ENCODE measurements around the gene CWC22. TPM values are rescaled to one million over a fixed set of nuclear protein-coding genes. Genes with fewer than 3 reads are reported as not detected.

The CWC22 gene
- total RNA-seq, 1 experiment from 2014 or later: 28.4 TPM

DNA sequence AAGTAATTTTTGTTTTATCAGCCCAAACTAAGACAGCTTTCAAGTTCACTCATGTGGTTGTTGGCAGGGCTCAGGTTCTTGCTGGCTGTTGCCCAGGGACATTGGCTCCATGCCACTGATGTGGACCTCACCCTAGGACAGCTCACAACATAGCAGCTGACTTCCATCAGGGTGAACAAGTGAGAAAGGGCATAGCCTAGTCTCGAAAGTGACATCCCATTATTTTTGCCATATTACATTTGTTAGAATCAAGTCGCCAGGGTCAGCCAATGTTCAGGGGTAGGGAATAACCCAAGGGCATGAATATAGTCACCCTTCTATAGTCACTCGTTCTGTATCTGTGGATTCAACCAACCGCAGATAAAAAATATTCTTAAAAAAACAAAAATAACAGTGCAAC lies 10.7 kb upstream of the CWC22 start (continued):
- TF ChIP-seq ZBTB21 (CRISPR knock-in tag; IDR thresholded peaks at IDR 0.05; ENCODE audit: borderline replicate concordance): no peak
- no peak for TF ChIP-seq TEAD4 (CRISPR knock-in tag; IDR thresholded peaks at IDR 0.05)
- no peak for TF ChIP-seq USF1 (CRISPR knock-in tag; IDR thresholded peaks at IDR 0.05)

- POLR2A ChIA-PET: no interaction called here
- H3K4me1 Mint-ChIP-seq: peaks cover 3% of the 10 kb centered on the region; the same call in 1 of the 2 replicates
- CTCF ChIA-PET: no interaction called here
- H3K9me3 Mint-ChIP-seq: peaks cover 6% of the 10 kb centered on the region
- H3K4me3 Mint-ChIP-seq: no peak overlapping the region
- H3K27me3 Mint-ChIP-seq (ENCODE audit: low read depth): no peaks in the 10 kb centered on the region; the same call in 1 of the 2 replicates
- ATAC-seq: no peak
- H3K36me3 Mint-ChIP-seq: no peaks in the 10 kb centered on the region
- no peak for DNase-seq (ENCODE audit: low spot score)
- no peak overlapping the region for H3K27ac Mint-ChIP-seq
- no peak for TF ChIP-seq PRDM15 (CRISPR knock-in tag; IDR thresholded peaks at IDR 0.05)
- no peak for TF ChIP-seq EMX1 (CRISPR knock-in tag; IDR thresholded peaks at IDR 0.05)
- TF ChIP-seq HMGA2 (CRISPR knock-in tag; IDR thresholded peaks at IDR 0.05): no peak
- TF ChIP-seq ZNF219 (CRISPR knock-in tag; IDR thresholded peaks at IDR 0.05; ENCODE audit: borderline replicate concordance): no peak
- TF ChIP-seq FOXJ3 (CRISPR knock-in tag; IDR thresholded peaks at IDR 0.05; ENCODE audit: borderline replicate concordance): no peak
- TF ChIP-seq, protein P1, sequence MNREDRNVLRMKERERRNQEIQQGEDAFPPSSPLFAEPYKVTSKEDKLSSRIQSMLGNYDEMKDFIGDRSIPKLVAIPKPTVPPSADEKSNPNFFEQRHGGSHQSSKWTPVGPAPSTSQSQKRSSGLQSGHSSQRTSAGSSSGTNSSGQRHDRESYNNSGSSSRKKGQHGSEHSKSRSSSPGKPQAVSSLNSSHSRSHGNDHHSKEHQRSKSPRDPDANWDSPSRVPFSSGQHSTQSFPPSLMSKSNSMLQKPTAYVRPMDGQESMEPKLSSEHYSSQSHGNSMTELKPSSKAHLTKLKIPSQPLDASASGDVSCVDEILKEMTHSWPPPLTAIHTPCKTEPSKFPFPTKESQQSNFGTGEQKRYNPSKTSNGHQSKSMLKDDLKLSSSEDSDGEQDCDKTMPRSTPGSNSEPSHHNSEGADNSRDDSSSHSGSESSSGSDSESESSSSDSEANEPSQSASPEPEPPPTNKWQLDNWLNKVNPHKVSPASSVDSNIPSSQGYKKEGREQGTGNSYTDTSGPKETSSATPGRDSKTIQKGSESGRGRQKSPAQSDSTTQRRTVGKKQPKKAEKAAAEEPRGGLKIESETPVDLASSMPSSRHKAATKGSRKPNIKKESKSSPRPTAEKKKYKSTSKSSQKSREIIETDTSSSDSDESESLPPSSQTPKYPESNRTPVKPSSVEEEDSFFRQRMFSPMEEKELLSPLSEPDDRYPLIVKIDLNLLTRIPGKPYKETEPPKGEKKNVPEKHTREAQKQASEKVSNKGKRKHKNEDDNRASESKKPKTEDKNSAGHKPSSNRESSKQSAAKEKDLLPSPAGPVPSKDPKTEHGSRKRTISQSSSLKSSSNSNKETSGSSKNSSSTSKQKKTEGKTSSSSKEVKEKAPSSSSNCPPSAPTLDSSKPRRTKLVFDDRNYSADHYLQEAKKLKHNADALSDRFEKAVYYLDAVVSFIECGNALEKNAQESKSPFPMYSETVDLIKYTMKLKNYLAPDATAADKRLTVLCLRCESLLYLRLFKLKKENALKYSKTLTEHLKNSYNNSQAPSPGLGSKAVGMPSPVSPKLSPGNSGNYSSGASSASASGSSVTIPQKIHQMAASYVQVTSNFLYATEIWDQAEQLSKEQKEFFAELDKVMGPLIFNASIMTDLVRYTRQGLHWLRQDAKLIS (CRISPR knock-in tag; IDR thresholded peaks at IDR 0.05; ENCODE audit: borderline replicate concordance): no peak
- TF ChIP-seq, protein P2, sequence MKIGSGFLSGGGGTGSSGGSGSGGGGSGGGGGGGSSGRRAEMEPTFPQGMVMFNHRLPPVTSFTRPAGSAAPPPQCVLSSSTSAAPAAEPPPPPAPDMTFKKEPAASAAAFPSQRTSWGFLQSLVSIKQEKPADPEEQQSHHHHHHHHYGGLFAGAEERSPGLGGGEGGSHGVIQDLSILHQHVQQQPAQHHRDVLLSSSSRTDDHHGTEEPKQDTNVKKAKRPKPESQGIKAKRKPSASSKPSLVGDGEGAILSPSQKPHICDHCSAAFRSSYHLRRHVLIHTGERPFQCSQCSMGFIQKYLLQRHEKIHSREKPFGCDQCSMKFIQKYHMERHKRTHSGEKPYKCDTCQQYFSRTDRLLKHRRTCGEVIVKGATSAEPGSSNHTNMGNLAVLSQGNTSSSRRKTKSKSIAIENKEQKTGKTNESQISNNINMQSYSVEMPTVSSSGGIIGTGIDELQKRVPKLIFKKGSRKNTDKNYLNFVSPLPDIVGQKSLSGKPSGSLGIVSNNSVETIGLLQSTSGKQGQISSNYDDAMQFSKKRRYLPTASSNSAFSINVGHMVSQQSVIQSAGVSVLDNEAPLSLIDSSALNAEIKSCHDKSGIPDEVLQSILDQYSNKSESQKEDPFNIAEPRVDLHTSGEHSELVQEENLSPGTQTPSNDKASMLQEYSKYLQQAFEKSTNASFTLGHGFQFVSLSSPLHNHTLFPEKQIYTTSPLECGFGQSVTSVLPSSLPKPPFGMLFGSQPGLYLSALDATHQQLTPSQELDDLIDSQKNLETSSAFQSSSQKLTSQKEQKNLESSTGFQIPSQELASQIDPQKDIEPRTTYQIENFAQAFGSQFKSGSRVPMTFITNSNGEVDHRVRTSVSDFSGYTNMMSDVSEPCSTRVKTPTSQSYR (CRISPR knock-in tag; IDR thresholded peaks at IDR 0.05): no peak
- no peak for TF ChIP-seq NR2C2 (CRISPR knock-in tag; IDR thresholded peaks at IDR 0.05)
- no peak for TF ChIP-seq ZNF512 (CRISPR knock-in tag; IDR thresholded peaks at IDR 0.05; ENCODE audit: borderline replicate concordance)
- TF ChIP-seq ZNF416 (CRISPR knock-in tag; IDR thresholded peaks at IDR 0.05): no peak
- TF ChIP-seq ZNF671 (CRISPR knock-in tag; IDR thresholded peaks at IDR 0.05): no peak
- TF ChIP-seq ZNF317 (CRISPR knock-in tag; IDR thresholded peaks at IDR 0.05; ENCODE audit: borderline replicate concordance, low read depth): no peak
- TF ChIP-seq, protein P3, sequence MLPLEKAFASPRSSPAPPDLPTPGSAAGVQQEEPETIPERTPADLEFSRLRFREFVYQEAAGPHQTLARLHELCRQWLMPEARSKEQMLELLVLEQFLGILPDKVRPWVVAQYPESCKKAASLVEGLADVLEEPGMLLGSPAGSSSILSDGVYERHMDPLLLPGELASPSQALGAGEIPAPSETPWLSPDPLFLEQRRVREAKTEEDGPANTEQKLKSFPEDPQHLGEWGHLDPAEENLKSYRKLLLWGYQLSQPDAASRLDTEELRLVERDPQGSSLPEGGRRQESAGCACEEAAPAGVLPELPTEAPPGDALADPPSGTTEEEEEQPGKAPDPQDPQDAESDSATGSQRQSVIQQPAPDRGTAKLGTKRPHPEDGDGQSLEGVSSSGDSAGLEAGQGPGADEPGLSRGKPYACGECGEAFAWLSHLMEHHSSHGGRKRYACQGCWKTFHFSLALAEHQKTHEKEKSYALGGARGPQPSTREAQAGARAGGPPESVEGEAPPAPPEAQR (CRISPR knock-in tag; IDR thresholded peaks at IDR 0.05): no peak
- no peak for TF ChIP-seq ATF3 (CRISPR knock-in tag; conservative IDR thresholded peaks at IDR 0.05)
- TF ChIP-seq NR3C1 (CRISPR knock-in tag; conservative IDR thresholded peaks at IDR 0.05; ENCODE audit: low read depth): no peak
- no peak for TF ChIP-seq ZNF263 (CRISPR knock-in tag; IDR thresholded peaks at IDR 0.05; ENCODE audit: low read depth)
- TF ChIP-seq, protein P4, sequence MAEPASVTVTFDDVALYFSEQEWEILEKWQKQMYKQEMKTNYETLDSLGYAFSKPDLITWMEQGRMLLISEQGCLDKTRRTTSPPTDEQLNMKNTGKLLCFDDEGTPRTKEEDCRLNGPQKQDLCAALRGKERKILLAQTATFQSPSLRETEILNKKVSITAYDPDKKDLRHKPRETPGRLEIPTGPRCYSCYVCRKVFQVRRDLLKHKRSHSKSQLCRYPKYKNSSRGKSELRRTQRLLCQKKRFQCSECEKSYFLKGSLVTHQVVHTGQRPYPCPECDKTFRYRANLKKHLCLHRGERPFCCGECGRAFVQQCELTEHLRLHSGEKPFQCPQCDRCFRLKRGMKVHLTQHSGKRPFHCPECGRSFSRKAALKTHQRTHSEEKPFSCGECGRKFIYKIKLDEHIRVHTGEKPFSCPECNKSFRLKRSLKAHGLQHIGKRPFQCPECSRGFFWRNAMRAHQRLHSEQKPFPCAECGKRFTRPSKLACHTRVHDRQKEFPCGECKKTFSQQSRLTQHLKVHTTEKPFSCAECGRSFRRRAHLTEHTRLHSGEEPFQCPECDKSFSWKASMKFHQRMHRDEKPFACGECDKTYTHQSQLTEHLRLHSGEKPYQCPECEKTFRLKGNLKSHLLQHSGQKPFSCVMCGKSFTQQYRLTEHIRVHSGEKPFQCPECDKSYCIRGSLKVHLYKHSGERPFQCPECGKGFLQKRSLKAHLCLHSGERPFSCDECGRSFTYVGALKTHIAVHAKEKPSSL (CRISPR knock-in tag; conservative IDR thresholded peaks at IDR 0.05): no peak
Observed at GRCh38 chr2:180016937-180017336, 9.8 kb upstream of the CWC22 start.

Measured in WTC11 (cell line).